Measurements from ENCODE around the gene ALG14.

DNA sequence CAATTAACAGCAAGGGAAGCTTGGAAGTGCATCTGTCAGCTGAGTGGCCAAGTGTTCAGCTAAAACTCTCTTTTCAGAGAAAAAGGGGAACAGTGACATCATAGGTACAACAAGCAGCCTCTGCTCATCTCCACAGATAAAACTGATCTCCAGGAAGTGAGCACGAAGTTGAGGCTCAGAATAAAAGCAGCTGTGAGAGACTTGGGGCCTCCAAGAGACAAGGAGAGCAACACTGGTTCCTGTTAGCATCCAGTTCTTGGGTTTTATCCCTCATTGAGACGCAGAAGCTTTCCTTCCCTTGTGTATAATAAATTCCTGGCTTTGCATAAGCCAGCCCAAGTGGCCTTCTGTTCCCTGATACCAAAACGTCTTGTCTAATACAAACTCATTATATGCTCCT is 125.9 kb downstream of the ALG14 start:
- TF ChIP-seq, protein P1, sequence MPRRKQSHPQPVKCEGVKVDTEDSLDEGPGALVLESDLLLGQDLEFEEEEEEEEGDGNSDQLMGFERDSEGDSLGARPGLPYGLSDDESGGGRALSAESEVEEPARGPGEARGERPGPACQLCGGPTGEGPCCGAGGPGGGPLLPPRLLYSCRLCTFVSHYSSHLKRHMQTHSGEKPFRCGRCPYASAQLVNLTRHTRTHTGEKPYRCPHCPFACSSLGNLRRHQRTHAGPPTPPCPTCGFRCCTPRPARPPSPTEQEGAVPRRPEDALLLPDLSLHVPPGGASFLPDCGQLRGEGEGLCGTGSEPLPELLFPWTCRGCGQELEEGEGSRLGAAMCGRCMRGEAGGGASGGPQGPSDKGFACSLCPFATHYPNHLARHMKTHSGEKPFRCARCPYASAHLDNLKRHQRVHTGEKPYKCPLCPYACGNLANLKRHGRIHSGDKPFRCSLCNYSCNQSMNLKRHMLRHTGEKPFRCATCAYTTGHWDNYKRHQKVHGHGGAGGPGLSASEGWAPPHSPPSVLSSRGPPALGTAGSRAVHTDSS (tag by site-specific recombination; IDR thresholded peaks at IDR 0.05) = no peak
- TF ChIP-seq ZNF324 (tag by site-specific recombination; IDR thresholded peaks at IDR 0.05) (no peak), ZSCAN30 (tag by site-specific recombination; IDR thresholded peaks at IDR 0.05) (no peak), ZNF335 (tag by site-specific recombination; conservative IDR thresholded peaks at IDR 0.05) (no peak)
- TF ChIP-seq, protein P2, sequence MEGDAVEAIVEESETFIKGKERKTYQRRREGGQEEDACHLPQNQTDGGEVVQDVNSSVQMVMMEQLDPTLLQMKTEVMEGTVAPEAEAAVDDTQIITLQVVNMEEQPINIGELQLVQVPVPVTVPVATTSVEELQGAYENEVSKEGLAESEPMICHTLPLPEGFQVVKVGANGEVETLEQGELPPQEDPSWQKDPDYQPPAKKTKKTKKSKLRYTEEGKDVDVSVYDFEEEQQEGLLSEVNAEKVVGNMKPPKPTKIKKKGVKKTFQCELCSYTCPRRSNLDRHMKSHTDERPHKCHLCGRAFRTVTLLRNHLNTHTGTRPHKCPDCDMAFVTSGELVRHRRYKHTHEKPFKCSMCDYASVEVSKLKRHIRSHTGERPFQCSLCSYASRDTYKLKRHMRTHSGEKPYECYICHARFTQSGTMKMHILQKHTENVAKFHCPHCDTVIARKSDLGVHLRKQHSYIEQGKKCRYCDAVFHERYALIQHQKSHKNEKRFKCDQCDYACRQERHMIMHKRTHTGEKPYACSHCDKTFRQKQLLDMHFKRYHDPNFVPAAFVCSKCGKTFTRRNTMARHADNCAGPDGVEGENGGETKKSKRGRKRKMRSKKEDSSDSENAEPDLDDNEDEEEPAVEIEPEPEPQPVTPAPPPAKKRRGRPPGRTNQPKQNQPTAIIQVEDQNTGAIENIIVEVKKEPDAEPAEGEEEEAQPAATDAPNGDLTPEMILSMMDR (tag by site-specific recombination; IDR thresholded peaks at IDR 0.05) = no peak
- TF ChIP-seq, protein P3, sequence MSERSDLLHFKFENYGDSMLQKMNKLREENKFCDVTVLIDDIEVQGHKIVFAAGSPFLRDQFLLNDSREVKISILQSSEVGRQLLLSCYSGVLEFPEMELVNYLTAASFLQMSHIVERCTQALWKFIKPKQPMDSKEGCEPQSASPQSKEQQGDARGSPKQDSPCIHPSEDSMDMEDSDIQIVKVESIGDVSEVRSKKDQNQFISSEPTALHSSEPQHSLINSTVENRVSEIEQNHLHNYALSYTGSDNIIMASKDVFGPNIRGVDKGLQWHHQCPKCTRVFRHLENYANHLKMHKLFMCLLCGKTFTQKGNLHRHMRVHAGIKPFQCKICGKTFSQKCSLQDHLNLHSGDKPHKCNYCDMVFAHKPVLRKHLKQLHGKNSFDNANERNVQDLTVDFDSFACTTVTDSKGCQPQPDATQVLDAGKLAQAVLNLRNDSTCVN (tag by site-specific recombination; optimal IDR thresholded peaks at IDR 0.05) = no peak
- TF ChIP-seq, protein P4, sequence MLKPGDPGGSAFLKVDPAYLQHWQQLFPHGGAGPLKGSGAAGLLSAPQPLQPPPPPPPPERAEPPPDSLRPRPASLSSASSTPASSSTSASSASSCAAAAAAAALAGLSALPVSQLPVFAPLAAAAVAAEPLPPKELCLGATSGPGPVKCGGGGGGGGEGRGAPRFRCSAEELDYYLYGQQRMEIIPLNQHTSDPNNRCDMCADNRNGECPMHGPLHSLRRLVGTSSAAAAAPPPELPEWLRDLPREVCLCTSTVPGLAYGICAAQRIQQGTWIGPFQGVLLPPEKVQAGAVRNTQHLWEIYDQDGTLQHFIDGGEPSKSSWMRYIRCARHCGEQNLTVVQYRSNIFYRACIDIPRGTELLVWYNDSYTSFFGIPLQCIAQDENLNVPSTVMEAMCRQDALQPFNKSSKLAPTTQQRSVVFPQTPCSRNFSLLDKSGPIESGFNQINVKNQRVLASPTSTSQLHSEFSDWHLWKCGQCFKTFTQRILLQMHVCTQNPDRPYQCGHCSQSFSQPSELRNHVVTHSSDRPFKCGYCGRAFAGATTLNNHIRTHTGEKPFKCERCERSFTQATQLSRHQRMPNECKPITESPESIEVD (tag by site-specific recombination; IDR thresholded peaks at IDR 0.05) = no peak

Data from HEK293 (cell line).